ENCODE measurements around the gene PHC2. TPM values are rescaled to one million over a fixed set of nuclear protein-coding genes. Genes with fewer than 3 reads are reported as not detected.

The PHC2 gene
- polyA plus RNA-seq, 1 donor (not counting 4 experiments of a cell fraction or from before 2014, with no cell fraction given) = 51.7 TPM

GRCh38 chr1:33465316-33465715, 34.4 kb upstream of the PHC2 start:
- Histone ChIP-seq H3K4me3 (ENCODE audit: control insufficient read depth in 2 of 3, extremely low read depth in 1 of 3, insufficient read depth in 2 of 3, low read depth in 1 of 3, low read length in 3 of 3) (no peak overlapping the region), H4K20me1 (ENCODE audit: control insufficient read depth, extremely low read depth, insufficient read depth, low read length) (no peaks in the 10 kb centered on the region), H3K9me3 (ENCODE audit: control insufficient read depth, low read depth, low read length) (no peaks in the 10 kb centered on the region), H3K27me3 (ENCODE audit: control insufficient read depth, extremely low read depth, insufficient read depth, low read length) (no peaks in the 10 kb centered on the region), H3K79me2 (ENCODE audit: control insufficient read depth, insufficient read depth, low read length) (no peaks in the 10 kb centered on the region), H2AFZ (ENCODE audit: control insufficient read depth, low read length) (no peak overlapping the region), H3K4me2 (ENCODE audit: control insufficient read depth, extremely low read depth, insufficient read depth, low read depth, low read length) (no peak overlapping the region), H3K4me1 (ENCODE audit: control insufficient read depth, extremely low read depth, insufficient read depth, low read length) (peaks cover 6% of the 10 kb centered on the region), H3K9ac (ENCODE audit: control insufficient read depth, extremely low read depth, insufficient read depth, low read length) (no peak overlapping the region), H3K36me3 (ENCODE audit: control insufficient read depth in 2 of 2, extremely low read depth in 1 of 2, insufficient read depth in 2 of 2, low read length in 2 of 2) (no peaks in the 10 kb centered on the region), H3K27ac (ENCODE audit: control insufficient read depth, insufficient read depth, low read length) (no peak overlapping the region), H3K9me1 (ENCODE audit: control insufficient read depth, extremely low read depth, insufficient read depth, low read length) (no peaks in the 10 kb centered on the region)
- TF ChIP-seq EZH2 (IDR thresholded peaks at IDR 0.05; ENCODE audit: low read length) = no peak
- TF ChIP-seq, protein P1, sequence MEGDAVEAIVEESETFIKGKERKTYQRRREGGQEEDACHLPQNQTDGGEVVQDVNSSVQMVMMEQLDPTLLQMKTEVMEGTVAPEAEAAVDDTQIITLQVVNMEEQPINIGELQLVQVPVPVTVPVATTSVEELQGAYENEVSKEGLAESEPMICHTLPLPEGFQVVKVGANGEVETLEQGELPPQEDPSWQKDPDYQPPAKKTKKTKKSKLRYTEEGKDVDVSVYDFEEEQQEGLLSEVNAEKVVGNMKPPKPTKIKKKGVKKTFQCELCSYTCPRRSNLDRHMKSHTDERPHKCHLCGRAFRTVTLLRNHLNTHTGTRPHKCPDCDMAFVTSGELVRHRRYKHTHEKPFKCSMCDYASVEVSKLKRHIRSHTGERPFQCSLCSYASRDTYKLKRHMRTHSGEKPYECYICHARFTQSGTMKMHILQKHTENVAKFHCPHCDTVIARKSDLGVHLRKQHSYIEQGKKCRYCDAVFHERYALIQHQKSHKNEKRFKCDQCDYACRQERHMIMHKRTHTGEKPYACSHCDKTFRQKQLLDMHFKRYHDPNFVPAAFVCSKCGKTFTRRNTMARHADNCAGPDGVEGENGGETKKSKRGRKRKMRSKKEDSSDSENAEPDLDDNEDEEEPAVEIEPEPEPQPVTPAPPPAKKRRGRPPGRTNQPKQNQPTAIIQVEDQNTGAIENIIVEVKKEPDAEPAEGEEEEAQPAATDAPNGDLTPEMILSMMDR (optimal IDR thresholded peaks at IDR 0.05 in 1 of 3, IDR thresholded peaks at IDR 0.05 in 1 of 3, conservative IDR thresholded peaks at IDR 0.05 in 1 of 3; ENCODE audit: extremely low read depth in 1 of 3, insufficient read depth in 2 of 3, low read length in 3 of 3) = no peak
- no peak for FAIRE-seq
- DNase-seq (ENCODE audit: low read depth, low spot score) = no peak
- dilution Hi-C loops (cut with MboI; ENCODE audit: extremely low pct_ligation_motif_present, low sequenced_read_pairs) = no loop called here

DNA sequence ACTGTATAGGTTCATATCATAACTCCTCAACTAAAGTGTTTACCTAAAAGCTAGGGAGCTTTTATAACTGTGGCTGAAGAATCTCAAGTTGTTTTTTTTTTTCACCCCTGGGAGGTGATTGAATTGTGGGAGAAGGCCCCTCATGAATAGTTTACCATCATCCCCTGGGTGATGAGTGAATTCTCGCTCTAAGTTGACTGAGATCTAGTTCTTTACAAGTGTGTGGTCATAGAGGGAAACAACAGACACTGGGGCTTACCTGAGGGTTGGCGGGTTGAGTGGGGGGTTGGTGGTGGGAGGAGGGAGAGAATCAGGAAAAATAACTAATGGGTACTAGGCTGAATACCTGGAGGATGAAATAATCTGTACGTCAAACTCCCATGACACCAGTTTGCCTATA, 33.7 kb upstream of the PHC2 start:
- H3K9me3 ChIP-seq (ENCODE audit: control insufficient read depth, low read depth, low read length) = no peaks in the 10 kb centered on the region
- no peaks in the 10 kb centered on the region for H3K79me2 ChIP-seq (ENCODE audit: control insufficient read depth, insufficient read depth, low read length)
- no peak overlapping the region for H3K4me2 ChIP-seq (ENCODE audit: control insufficient read depth, extremely low read depth, insufficient read depth, low read depth, low read length)
- H3K4me1 ChIP-seq (ENCODE audit: control insufficient read depth, extremely low read depth, insufficient read depth, low read length) = peaks cover 11% of the 10 kb centered on the region
- H3K27me3 ChIP-seq (ENCODE audit: control insufficient read depth, extremely low read depth, insufficient read depth, low read length) = no peaks in the 10 kb centered on the region
- H2AFZ ChIP-seq (ENCODE audit: control insufficient read depth, low read length) = no peak overlapping the region
- FAIRE-seq (no peak), DNase-seq (ENCODE audit: low read depth, low spot score) (no peak)
- H3K4me3 ChIP-seq (ENCODE audit: control insufficient read depth in 2 of 3, extremely low read depth in 1 of 3, insufficient read depth in 2 of 3, low read depth in 1 of 3, low read length in 3 of 3) = no peak overlapping the region
- TF ChIP-seq, protein P1 (optimal IDR thresholded peaks at IDR 0.05 in 1 of 3, IDR thresholded peaks at IDR 0.05 in 1 of 3, conservative IDR thresholded peaks at IDR 0.05 in 1 of 3; ENCODE audit: extremely low read depth in 1 of 3, insufficient read depth in 2 of 3, low read length in 3 of 3) = no peak
- TF ChIP-seq EZH2 (IDR thresholded peaks at IDR 0.05; ENCODE audit: low read length) = no peak
- H4K20me1 ChIP-seq (ENCODE audit: control insufficient read depth, extremely low read depth, insufficient read depth, low read length) = no peaks in the 10 kb centered on the region
- H3K9me1 ChIP-seq (ENCODE audit: control insufficient read depth, extremely low read depth, insufficient read depth, low read length) = peaks cover 2% of the 10 kb centered on the region
- no peaks in the 10 kb centered on the region for H3K36me3 ChIP-seq (ENCODE audit: control insufficient read depth in 2 of 2, extremely low read depth in 1 of 2, insufficient read depth in 2 of 2, low read length in 2 of 2)
- H3K27ac ChIP-seq (ENCODE audit: control insufficient read depth, insufficient read depth, low read length) = no peak overlapping the region
- no peak overlapping the region for H3K9ac ChIP-seq (ENCODE audit: control insufficient read depth, extremely low read depth, insufficient read depth, low read length)
- dilution Hi-C loops (cut with MboI; ENCODE audit: extremely low pct_ligation_motif_present, low sequenced_read_pairs) = no loop called here
